Femur (tissue), 1 donor: ENCODE results near the gene PLD5.
"Not testable (repeated sequence)": the region's sequence is repeated elsewhere in the genome, so short reads cannot be mapped to it uniquely, and the experiment has no call there.

ENCODE experiments used
- DNase-seq: peaks from one replicate; pipeline ENCODE4 v3.0.0-alpha.2; 2017

Gene PLD5

GRCh38 chr1:242206994-242207393 is 317.5 kb downstream of the PLD5 start:
- no peak for DNase-seq

DNA sequence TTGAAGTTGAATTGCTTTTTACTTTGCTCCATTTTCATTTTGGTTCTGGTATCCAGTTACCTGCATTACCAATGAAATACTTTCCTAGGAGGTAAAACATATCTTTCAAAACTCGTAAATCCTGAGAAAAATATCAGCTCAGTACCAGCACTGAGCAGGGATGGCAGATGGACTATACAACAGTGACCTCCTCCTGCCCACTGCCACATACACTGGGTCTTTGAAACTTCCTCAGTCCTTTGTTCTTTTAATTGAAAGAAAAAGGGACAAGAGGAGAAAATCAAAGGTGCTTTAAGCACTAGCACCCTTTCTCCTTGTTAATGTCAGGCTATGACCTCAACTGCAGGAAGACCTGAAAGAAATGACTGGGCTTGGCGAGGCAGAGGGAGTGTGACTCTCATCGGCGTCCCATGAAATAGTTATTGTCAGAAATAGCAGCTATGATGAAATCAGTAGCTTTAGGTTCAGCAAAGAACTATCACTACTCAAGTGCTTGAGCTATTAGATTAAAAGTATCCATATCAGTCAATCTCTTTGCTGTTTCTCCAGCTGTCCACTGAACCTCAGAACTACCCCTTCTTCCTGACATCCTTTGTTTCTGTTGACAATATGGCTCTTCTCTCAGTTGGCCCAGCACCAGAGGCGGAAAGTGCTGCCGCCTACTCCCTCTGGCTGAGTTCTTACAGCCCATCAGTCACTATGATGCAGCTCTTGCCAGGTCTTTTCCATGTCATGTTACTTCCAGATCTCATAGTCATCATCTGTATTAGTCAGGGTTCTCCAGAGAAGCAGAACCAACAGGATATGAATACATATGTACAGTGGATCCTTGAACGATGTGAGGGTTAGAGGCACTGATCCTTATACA is 318.6 kb downstream of the PLD5 start:
- DNase-seq: no peak

GRCh38 chr1:242203262-242203661 is 321.2 kb downstream of the PLD5 start:
- no peak for DNase-seq

DNA sequence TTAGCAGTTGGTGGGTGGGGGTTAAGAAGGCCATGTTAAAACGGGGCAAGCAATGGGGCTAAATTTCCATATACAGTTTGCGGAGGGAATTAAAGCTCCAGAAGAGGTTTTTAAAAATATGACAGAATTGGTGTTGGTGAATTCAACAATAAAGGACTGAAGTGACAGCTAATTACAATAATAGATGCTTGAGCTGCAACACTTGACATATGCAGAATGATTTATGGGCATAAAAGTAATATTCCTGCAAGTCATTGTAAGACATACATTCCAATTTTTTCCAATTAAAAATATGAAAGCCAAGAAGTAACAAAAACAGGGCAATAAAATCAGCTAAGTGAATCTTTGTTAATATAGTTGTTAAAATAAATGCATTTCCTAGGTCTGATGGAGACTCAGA is 323.4 kb downstream of the PLD5 start:
- DNase-seq: no peak

DNA sequence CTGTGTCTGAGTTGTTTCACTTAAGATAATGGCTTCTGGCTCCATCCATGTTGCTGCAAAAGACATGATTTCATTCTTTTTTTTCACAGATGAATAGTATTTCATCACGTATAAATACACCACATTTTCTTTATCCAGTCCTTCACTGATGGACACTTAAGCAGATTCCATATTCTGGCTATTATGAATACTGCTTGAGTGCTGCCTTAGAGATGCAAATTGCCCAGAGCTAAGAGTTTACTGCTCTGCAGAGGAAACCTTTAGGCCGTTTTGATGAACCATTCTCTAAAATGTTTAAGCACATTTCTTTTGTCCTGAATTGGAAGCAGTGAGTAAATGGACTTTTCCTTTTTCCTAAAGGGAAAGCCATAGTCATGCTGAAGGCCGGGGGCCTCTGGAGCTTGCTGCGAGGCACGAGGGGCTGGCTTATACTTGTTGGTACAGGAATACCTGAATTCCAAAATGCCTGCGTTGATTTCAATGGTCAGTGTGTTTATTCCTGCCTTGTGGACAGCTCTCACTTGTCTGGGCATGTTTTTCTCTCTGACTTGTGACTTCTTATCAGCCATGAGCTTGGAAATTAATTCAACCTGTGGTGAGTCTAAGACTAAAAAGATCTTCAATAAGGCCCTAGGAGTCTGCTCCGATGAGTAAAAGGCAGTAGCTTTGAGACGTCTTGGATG is 324.6 kb downstream of the PLD5 start:
- DNase-seq: no peak

DNA sequence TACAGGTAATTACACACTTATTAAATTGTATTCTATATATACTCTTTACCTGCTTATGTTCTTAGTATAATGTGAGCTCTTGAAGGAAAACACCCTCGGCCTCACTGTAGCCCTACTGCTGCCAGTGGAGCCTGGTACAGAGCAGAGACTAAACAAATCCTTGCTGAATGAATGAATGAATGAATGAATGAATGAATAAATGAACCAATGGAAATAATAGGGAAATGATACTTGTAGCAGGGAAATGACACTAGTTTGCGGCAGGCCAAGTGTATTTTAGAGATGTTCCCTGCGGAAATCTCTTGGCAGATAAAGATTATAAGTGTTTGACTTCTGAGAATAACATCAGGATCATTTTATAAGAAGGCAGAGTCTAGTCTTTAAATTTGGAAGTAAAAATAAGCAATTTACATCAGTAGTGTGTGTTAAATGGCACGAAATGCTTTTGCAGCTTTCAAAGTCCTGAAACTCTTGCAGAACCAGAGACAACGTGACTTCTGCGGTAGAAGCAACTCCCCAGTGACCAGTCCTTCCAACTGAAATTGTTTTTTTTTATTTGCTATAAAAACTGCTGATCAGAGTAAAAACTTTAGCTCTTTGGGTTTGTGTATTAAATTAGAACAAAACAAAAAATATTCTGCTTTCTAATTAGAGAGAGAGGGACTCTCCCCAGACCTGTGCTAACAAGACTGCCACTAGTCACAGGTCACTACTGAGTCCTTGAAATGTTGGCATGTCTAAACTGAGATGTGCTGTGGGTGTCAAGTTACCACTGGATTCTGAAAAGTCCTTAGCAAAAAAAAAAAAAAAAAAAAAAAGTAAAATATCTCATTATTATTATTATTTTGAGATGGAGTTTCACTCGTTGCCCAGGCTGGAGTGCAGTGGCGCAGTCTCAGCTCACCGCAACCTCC is 326.3 kb downstream of the PLD5 start:
- no peak for DNase-seq

DNA sequence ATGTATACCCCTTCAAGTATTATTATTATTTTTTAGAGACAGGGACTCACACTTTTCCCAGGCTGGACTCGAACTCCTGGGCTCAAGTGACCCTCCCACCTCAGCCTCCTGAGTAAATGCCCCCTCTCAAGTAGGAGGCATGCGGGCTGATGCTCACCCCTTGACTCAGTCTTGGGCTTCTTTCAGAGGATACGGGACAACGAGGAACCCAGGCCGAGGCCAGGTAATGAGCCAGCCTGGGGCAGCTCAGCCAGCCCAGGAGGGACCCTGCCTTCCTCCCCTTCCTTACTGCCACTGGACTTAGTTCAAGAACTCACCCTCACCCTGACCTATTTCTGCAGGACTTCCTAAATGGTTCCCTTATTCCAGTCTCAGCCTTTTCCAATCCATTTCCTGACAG is 327.6 kb downstream of the PLD5 start:
- DNase-seq: no peak

- DNase-seq: no peak
Measured at GRCh38 chr1:242196101-242196500, 328.4 kb downstream of the PLD5 start.

DNA sequence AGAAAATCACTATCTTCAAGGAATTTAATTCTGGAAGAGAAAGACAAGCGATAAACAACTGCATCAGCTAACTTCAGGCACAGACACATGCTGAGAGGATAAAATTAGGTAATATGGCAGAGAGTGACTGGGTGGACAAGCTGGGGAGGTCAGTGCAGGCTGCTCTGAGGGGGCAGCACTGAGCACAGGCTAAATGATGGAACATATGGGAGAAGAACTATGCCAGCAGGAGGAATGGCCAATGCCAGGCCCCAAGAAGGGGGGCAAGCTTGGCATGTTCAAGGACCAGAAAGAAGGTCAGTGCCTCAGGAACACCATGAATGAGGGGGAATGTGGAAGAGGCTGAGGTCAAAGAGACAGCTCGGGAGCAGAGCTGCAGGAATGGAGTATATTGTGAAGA is 334.9 kb downstream of the PLD5 start:
- no peak for DNase-seq

DNA sequence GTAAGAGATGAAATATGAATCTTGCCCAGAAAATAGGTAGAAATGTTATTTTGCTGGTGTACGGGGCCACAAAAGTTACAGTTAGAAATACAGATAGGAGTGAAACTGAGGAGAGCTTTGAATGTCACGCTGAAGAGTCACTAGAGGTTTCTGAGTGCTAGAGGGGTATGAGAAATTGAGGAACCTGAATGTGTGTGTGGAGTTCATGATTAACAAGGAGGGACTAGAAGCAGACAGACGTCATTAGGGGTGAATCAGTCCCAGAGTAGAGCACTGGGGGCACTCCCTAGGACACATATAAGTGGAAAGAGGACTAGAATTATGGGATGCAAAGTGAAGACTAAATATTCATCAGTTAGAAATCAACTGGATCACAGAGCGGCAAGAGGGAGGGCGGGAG is 336.7 kb downstream of the PLD5 start:
- DNase-seq: no peak

- no peak for DNase-seq
Measured at GRCh38 chr1:242187171-242187570, 337.3 kb downstream of the PLD5 start.

GRCh38 chr1:242185731-242186130 is 338.8 kb downstream of the PLD5 start:
- DNase-seq: no peak

- no peak for DNase-seq
Measured at GRCh38 chr1:242184955-242185354, 339.5 kb downstream of the PLD5 start.

DNA sequence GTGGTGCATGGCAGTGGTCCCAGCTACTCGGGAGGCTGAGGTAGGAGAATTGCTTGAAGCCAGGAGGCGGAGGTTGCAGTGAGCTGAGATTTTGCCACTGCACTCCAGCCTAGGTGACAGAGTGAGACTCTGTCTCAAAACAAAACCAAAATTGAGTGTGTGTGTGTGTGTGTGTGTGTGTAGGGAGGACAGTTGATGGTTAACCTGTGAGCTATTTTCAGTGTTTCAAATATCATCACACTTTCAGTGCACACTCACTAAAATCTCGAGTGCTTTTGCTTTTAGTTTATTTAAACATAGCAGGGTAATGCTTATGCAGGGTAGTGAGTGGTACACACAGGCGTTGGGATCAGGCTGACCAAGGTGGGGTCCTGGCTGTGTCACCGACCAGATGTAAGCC is 344.7 kb downstream of the PLD5 start:
- DNase-seq: not testable (repeated sequence)

DNA sequence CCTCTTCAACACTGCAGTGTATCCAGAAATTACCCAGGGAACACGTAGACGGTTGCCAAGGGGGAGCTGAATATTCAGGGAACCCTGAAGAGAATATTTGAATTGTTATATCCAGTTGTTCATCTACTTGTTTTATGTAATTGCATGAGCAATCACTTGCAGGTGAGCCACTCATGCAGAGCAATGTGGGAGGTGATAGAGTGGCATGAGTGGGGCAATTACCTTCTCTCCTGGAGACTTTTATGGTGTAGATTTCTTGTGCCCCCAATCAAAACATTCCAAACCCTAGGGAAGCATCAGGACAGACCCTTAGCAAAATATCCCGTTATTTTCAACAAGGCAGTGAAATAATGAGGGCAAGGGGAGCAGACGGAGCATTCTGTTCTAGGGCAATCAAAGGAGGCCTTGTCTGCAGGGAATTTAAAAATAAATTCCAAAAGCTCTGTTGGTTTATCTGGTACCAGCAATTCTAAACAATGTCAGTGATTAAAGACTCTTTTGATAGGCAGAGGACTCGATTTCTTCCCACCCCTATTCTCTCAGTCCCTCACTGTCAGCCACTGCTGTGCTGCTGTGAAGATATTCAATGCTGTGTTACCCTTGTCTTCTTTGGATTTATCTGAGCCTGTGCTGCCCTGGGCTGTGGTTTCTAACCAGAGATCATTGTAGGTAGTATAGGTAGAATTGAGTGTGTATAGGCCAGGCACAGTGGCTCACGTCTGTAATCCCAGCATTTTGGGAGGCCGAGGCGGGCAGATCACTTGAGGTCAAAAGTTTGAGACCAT is 345.4 kb downstream of the PLD5 start:
- DNase-seq: no peak

DNA sequence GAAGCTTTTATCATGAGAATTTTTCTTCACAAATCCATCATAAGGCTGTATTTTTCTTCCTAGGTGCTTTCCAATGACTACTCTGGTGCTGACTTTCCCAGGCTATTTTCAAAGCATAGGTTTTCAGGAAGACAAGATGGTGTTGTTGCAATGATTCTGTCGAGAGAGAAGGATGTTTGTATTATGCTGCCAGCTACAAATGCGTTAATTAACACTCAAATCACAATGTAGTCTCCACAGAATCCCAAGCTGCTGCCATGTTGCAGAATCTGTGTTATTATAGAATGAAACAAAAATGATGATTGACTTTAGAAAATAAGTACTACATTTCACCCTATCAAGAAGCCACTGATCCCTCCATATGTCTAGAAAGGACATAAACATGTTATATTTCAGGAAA is 346.1 kb downstream of the PLD5 start:
- DNase-seq: no peak

DNA sequence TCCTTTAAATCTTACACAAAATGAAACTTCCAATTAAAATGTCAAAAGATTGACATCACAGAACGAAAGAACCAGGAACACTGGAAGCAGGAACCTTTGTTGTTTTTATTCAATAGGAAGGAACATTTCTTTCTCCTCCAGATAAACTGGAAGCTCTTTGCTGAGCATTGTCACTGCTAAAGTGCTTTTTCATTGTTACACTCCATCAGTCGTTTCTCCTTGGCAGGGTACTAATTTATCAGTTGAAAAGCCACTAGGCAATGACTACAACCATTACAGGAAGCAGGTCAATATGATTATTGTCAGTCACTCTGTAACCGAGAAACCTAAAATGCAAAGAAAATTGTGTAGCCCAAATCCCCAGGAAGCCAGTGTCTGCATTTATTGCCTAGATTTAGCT is 362.4 kb downstream of the PLD5 start:
- no peak for DNase-seq

GRCh38 chr1:242147096-242147976 is 377.2 kb downstream of the PLD5 start:
- no peak for DNase-seq

DNA sequence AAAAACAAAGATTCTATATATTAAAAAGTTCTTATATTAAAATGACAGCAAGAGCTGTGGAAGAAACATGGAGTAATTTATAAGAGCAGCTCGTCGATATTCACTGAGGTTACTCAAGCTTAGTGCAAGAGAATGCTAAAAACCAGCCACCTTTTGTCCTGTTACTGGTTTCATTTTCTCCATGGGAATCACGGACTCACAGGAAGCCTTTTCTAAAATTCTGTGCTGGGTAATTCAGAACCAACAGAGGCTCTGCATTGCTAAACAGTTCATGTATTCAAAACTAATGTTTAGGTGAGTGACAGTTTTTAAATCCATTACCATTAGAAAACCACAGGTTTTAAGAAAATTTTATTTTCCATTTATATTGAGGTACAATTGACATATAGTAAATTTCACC is 377.8 kb downstream of the PLD5 start:
- DNase-seq: no peak

DNA sequence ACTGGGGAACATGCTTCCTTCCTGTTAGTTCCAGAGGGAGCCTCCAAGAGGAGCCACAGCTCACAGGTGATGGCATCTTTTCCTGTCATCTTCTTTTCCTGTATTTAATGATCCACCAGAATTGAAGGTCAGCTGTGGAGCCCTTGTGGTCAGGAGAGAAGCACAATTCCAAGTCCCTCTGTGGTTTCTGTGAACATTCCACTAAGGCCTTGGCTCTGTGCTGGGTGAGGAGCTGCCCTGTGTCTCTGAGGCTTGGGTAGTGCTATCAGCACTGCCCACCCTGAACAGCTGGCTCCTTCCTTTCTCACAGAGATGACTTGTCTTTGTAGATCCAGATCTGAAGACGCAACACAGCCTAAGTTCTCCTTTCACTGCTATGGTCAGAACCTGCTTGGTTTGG is 383.7 kb downstream of the PLD5 start:
- no peak for DNase-seq

GRCh38 chr1:242139986-242140385 is 384.5 kb downstream of the PLD5 start:
- no peak for DNase-seq

GRCh38 chr1:242139442-242139841 is 385.1 kb downstream of the PLD5 start:
- no peak for DNase-seq
